G401.6 (cell line): ENCODE measurements around the gene TRDMT1.

Experiments
- FAIRE-seq: peaks from 2 replicates; lab custom pipeline; 2012; peaks lifted over from hg19 to GRCh38; lab: Jason Lieb, UNC

TRDMT1 gene, protein sequence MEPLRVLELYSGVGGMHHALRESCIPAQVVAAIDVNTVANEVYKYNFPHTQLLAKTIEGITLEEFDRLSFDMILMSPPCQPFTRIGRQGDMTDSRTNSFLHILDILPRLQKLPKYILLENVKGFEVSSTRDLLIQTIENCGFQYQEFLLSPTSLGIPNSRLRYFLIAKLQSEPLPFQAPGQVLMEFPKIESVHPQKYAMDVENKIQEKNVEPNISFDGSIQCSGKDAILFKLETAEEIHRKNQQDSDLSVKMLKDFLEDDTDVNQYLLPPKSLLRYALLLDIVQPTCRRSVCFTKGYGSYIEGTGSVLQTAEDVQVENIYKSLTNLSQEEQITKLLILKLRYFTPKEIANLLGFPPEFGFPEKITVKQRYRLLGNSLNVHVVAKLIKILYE

GRCh38 chr10:17200912-17201793, at the start of gene TRDMT1:
Gene TRDMT1 (minus strand): TSS chr10:17201672. CDS start chr10:17201634, 38 bp downstream.
- peak; percentile 93 for FAIRE-seq

DNA sequence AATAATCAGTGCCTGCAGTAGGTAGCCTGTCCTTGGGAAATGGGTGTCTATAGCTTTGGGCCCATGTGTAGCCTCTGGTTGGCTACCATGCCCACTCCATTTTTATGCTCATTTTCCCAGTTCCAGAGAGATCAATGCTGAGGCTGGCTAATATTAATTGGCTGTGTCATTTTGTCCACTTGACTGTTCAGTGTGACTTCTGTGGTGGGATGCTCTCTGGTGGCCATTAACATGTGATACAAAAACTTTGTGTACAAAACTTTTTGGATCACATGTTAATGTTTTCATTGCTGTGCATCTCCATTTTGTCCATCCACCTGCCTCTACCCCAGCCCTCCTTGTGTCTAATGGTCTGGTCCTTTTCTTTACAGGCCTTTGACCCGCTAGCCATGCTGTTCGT, 49.3 kb upstream of the TRDMT1 start:
- FAIRE-seq, result no peak

DNA sequence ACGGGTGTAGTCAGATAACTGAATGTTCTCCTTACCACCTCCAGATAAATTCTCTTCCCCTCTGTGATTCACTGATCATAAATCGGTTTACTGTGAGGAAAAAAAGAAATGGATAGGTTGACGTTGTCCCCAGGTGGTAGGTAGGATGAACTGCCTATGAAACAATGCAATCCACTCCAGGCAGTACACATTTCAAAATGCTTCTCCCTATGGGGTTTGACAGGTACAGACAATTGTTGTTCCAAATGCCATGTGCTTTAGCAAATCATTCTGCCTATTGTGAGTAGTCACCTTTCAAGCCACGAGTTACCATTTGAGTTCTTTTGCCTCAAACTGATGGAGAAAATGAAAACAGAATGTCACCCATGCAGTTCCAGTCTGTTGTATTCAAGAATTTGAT, 48.3 kb upstream of the TRDMT1 start:
- peak; percentile 34 for FAIRE-seq

DNA sequence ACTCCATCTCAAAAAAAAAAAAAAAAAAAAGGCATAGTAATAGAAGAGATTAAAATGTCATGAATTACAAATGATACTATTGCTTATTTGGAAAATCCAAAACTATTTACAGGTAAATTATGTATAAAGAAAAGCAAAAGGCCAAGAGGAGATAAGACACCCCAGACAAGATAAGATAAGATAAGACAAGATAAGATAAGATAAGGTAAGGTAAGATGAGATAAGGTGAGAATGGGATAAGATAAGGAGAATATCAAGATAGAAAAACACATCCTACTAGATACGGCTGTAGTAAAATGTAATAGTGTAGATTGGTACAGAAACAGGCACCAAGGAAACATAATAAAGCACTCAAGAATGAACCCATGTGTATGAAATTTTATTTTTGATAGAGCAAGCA, 47.5 kb upstream of the TRDMT1 start:
- FAIRE-seq, result no peak

DNA sequence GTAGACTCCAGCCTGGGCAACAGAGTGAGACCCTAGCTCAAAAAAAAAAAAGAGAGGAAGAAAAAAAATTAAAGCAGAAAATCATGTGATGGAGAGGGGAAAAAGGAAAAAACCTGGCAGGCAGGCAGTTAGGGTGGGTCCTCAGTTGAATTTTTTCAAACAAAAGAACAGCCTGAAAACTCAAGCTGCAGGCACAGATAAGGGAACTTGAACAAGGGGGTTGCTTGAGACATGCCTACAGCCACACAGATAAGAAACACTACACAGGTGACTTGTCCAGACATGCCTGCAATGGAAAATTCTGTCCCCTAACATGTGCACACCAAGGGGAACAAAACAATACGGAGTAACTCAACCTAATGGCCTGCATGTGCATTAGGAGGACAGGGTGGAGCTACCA, 45.7 kb upstream of the TRDMT1 start:
- no peak for FAIRE-seq

GRCh38 chr10:17244700-17245365, 43.4 kb upstream of the TRDMT1 start:
- FAIRE-seq, result no peak

DNA sequence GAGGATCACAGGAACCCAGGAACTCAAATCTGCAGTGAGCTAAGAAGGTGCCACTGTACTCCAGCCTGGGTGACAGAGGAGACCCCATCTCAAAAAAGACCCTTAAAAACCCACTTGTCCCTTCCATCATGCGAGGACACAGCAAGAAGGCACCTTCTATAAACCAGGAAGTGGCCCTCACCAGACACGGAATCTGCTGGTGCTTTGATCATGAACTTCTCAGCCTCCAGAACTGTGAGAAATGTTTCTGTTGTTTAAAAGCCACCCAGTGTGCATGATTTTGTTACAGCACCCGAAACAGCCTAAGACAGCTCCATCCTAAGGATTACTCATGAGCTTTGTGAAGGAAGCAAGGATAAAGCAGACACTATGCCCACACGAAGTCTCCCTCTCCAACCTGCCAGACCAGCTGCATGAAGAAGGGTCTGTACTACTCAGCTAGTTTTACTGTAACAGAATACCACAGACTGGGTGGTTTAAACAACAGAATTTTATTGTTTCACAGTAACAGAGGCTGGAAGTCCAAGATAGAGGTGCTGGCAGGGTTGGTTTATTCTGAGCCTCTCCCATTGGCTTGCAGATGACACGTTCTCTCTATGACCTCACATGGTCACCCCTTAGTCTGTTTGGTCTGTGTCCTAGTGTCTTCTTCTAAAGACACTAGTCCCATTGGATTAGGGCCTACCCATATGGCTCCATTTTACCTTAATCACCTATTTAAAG, 40.3 kb upstream of the TRDMT1 start:
- no peak for FAIRE-seq

DNA sequence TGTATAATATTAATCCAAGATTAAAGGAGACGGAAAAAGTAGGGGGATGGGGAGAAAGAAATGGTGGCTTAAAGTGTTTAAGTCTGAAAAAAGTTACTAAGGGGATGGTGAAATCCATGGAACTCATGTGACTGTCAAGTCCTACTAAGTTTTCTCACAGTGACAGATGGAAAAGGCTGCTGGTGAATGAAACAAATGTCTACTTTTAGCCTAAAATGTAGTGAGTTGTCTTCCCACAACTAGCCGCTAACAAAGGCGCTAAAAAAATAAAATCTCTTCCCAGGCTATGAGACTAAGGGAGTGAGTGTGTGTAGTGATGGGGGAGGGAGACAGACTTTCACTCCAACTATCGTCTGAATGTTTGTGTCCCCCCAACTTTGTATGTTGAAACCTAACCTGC, 39.1 kb upstream of the TRDMT1 start:
- no peak for FAIRE-seq

- FAIRE-seq, result no peak
Observed at GRCh38 chr10:17240096-17240495, 38.6 kb upstream of the TRDMT1 start.

GRCh38 chr10:17239345-17240085, 38.0 kb upstream of the TRDMT1 start:
- no peak for FAIRE-seq

DNA sequence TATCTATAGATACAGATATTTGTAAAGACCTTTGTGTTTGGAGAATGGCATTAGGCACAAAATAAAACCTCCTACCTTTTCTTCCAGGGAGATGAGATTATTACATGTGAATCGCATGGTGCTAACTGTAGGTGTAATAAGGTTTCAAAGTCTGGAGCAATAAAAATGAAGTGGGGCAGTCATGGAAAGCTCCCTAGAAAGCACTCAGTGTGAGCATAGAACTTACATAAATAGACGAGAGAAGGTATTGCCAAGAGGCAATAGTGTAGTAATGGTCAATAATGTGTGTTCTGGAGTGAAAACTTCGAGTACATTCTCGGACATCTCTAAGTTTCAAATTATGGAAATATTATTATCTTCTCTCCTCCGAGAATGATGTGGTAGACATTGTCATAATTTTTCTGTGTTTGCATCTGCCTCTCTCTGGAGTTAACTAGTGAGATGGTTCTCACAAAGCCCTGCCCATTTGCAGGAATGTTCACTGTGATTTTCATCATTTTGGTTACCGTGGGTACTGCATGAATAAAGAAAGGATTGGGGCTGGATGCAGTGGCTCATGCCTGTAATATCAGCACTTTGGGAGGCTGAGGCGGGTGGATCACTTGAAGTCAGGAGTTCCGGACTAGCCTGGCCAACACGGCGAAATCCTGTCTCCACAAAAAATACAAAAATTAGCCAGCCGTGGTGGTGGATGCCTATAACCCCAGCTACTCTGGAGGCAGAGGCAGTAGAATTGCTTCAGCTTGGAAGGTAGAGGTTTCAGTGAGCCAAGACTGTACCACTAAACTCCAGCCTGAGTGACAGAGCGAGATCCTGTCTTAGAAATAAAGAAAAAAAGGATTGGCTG, 37.2 kb upstream of the TRDMT1 start:
- peak; percentile 98 for FAIRE-seq

DNA sequence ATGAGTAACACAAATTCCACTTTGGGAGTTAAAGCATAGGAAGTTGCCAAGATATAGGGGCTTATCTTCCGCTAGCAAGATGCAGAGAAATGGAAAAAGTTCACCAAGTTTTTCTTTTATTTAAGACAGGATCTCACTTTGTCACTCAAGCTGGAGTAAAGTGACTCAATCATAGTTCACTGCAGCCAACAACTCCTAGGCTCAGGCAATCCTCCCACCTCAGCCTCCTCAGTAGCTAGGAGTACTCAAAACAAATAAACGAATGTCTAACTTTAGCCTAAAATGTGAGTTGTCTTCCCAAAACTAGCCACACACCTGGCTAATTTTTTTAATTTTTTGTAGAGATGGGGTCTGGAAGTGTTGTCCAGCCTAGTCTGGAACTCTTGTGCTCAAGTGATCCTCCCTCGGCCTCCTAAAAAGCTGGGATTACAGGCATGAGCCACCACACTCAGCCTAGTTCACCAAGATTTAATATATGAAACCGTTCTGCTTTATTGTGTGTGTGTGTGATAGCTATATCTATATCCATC, 36.5 kb upstream of the TRDMT1 start:
- FAIRE-seq, result no peak

DNA sequence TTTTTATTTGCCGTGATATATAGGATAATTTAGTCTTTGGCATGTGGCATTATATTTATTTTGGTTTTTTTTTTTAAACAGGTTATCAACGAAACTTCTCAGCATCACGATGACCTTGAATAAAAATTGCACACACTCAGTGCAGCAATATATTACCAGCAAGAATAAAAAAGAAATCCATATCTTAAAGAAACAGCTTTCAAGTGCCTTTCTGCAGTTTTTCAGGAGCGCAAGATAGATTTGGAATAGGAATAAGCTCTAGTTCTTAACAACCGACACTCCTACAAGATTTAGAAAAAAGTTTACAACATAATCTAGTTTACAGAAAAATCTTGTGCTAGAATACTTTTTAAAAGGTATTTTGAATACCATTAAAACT, 35.7 kb upstream of the TRDMT1 start:
- FAIRE-seq, result no peak

GRCh38 chr10:17236468-17237148, 35.1 kb upstream of the TRDMT1 start:
- peak; percentile 86 for FAIRE-seq

- FAIRE-seq, result no peak
Observed at GRCh38 chr10:17235136-17235535, 33.7 kb upstream of the TRDMT1 start.

DNA sequence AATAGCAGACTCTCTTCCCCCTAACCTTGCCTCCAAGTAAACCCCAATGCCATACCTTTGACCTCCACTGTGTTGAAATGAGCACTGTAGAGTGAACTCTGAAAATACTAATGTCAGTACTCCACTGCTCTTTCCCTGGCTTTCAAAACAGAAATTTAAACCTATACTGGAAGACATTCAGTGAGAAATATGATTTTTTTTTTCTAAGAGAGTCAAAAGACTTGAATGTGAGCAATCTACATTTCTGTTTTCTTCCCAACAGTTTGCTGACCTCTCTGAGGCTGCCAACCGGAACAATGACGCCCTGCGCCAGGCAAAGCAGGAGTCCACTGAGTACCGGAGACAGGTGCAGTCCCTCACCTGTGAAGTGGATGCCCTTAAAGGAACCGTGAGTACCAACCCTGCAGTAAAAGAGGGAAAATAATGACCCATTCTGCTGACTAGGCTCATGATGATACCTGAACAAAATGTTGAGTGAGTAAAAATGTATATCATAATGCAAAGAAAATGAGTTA, 33.0 kb upstream of the TRDMT1 start:
- no peak for FAIRE-seq

GRCh38 chr10:17233286-17233991, 32.0 kb upstream of the TRDMT1 start:
- no peak for FAIRE-seq

- no peak for FAIRE-seq
Observed at GRCh38 chr10:17232276-17232960, 30.9 kb upstream of the TRDMT1 start.
